ENCODE measurements around the gene DUSP9. TPM values are rescaled to one million over a fixed set of nuclear protein-coding genes. Genes with fewer than 3 reads are reported as not detected.

DUSP9 gene
- total RNA-seq, 2 donors from 2014 or later = 3.5 TPM; not detected in 1

- TF ChIP-seq CTCF (IDR thresholded peaks at IDR 0.05) (no peak), POLR2AphosphoS5 (IDR thresholded peaks at IDR 0.05) (no peak), POLR2A (IDR thresholded peaks at IDR 0.05) (no peak)
- Histone ChIP-seq H3K36me3 (no peaks in the 10 kb centered on the region), H3K4me3 (no peak overlapping the region), H3K27ac (no peak overlapping the region), H3K27me3 (replicated peaks; ENCODE audit: insufficient read depth) (no peaks in the 10 kb centered on the region), H3K9me3 (no peaks in the 10 kb centered on the region), H3K4me1 (replicated peaks) (no peaks in the 10 kb centered on the region)
- WGBS = 2% methylated on average over 9 of the region's 46 CpGs
- intact Hi-C loops (cut with DNase I) = no loop called here
- no peak for DNase-seq (ENCODE audit: low spot score)
These were observed 2.5 kb upstream of the DUSP9 start for GRCh38 chrX:153644356-153645125.

- Histone ChIP-seq H3K9me3 (no peaks in the 10 kb centered on the region), H3K27me3 (replicated peaks; ENCODE audit: insufficient read depth) (no peaks in the 10 kb centered on the region), H3K4me3 (no peak overlapping the region), H3K36me3 (no peaks in the 10 kb centered on the region), H3K27ac (no peak overlapping the region), H3K4me1 (replicated peaks) (no peaks in the 10 kb centered on the region)
- intact Hi-C loops (cut with DNase I) = no loop called here
- TF ChIP-seq POLR2AphosphoS5 (IDR thresholded peaks at IDR 0.05) (no peak), CTCF (IDR thresholded peaks at IDR 0.05) (no peak), POLR2A (IDR thresholded peaks at IDR 0.05) (no peak)
- WGBS = 77% methylated on average over 6 of the region's 6 CpGs
- DNase-seq (ENCODE audit: low spot score) = no peak
These were observed 1.9 kb upstream of the DUSP9 start for GRCh38 chrX:153645151-153645550.

- no peaks in the 10 kb centered on the region for H3K27me3 ChIP-seq (replicated peaks; ENCODE audit: insufficient read depth)
- WGBS = 62% methylated on average over 10 of the region's 10 CpGs
- no peak overlapping the region for H3K4me3 ChIP-seq
- H3K27ac ChIP-seq = no peak overlapping the region
- TF ChIP-seq POLR2A (IDR thresholded peaks at IDR 0.05) (no peak), CTCF (IDR thresholded peaks at IDR 0.05) (no peak), POLR2AphosphoS5 (IDR thresholded peaks at IDR 0.05) (no peak)
- no peaks in the 10 kb centered on the region for H3K9me3 ChIP-seq
- intact Hi-C loops (cut with DNase I) = no loop called here
- H3K4me1 ChIP-seq (replicated peaks) = no peaks in the 10 kb centered on the region
- H3K36me3 ChIP-seq = no peaks in the 10 kb centered on the region
- no peak for DNase-seq (ENCODE audit: low spot score)
These were observed 998 bp upstream of the DUSP9 start for GRCh38 chrX:153645921-153646488.

- intact Hi-C loops (cut with DNase I) = no loop called here
- Histone ChIP-seq H3K27me3 (replicated peaks; ENCODE audit: insufficient read depth) (no peaks in the 10 kb centered on the region), H3K36me3 (no peaks in the 10 kb centered on the region), H3K9me3 (no peaks in the 10 kb centered on the region), H3K4me1 (replicated peaks) (no peaks in the 10 kb centered on the region), H3K27ac (no peak overlapping the region), H3K4me3 (no peak overlapping the region)
- DNase-seq (ENCODE audit: low spot score) = no peak
- WGBS = 19% methylated on average over 8 of the region's 85 CpGs
- TF ChIP-seq CTCF (IDR thresholded peaks at IDR 0.05) (no peak), POLR2AphosphoS5 (IDR thresholded peaks at IDR 0.05) (no peak), POLR2A (IDR thresholded peaks at IDR 0.05) (no peak)
These were observed 706 bp downstream of the DUSP9 start for GRCh38 chrX:153647461-153648357.

Measured in prostate gland (tissue), 2 donors.